Measurements from ENCODE around the gene SAPCD1. TPM values are rescaled to one million over a fixed set of nuclear protein-coding genes. Genes with fewer than 3 reads are reported as not detected.

SAPCD1 gene
- total RNA-seq, 2 donors from 2014 or later: not detected

DNA sequence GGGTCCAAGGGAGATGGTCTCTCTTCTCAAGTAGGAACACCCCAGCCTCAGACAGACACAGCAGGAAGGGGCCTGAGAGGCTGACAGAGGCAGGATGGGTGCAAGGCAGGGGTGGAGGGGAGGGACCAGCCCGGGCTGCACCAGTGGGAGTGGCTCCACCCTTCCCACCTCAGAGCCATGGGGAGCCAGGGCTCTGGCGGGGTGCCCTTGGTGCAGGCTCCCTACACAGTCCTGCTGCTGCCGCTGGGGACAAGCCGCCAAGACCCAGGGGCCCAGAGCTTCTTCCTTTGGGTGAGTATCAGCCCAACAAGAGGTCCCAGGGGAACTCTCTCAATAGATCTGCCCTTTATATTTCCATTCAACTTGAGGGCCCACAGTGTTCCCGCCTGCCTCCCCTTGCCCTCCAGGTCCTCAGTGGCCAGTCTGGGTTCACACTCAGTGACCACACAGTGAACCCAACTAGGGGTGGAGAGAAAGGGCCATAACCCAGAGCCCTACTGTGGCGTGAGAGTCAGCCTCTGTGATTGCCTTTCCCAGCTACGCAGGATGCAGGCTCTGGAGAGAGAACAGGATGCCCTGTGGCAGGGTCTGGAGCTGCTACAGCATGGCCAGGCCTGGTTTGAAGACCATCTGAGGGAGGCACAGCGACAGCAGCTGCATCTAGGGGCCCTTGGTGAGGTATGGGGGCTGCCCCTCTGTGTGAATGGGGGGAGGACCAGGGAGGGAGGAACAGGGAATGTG, 592 bp downstream of the SAPCD1 start:
- H3K27me3 ChIP-seq: no peaks in the 10 kb centered on the region
- H3K9me3 ChIP-seq: no peaks in the 10 kb centered on the region
- H3K4me1 ChIP-seq: peaks cover 0 to 4% of the 10 kb centered on the region in 2 donors
- H3K4me3 ChIP-seq: no peak overlapping the region
- TF ChIP-seq, protein P1, sequence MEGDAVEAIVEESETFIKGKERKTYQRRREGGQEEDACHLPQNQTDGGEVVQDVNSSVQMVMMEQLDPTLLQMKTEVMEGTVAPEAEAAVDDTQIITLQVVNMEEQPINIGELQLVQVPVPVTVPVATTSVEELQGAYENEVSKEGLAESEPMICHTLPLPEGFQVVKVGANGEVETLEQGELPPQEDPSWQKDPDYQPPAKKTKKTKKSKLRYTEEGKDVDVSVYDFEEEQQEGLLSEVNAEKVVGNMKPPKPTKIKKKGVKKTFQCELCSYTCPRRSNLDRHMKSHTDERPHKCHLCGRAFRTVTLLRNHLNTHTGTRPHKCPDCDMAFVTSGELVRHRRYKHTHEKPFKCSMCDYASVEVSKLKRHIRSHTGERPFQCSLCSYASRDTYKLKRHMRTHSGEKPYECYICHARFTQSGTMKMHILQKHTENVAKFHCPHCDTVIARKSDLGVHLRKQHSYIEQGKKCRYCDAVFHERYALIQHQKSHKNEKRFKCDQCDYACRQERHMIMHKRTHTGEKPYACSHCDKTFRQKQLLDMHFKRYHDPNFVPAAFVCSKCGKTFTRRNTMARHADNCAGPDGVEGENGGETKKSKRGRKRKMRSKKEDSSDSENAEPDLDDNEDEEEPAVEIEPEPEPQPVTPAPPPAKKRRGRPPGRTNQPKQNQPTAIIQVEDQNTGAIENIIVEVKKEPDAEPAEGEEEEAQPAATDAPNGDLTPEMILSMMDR (IDR thresholded peaks at IDR 0.05): no peak
- no peak for DNase-seq (ENCODE audit: low spot score)
- no peaks in the 10 kb centered on the region for H3K36me3 ChIP-seq
- H3K27ac ChIP-seq: no peak overlapping the region

DNA sequence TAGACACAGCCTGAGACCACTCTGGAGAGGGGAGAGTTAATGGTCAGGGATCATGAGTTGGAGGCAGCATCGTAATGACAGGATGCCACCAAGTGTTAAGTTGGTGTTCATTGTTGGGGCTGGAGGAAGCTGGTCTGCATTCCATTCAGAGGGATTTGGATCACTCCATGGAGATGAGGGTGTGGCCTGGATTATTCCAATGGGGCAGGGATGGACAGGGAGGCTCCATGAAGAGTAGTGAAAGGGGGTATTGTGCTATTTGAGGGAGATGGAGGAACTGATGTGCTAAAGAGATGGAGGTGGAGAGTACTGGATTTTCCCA, 1.1 kb downstream of the SAPCD1 start:
- Histone ChIP-seq H3K27me3 (no peaks in the 10 kb centered on the region), H3K4me1 (peaks cover 0 to 4% of the 10 kb centered on the region in 2 donors), H3K27ac (no peak overlapping the region), H3K4me3 (no peak overlapping the region), H3K36me3 (no peaks in the 10 kb centered on the region), H3K9me3 (no peaks in the 10 kb centered on the region)
- TF ChIP-seq, protein P1 (IDR thresholded peaks at IDR 0.05): no peak
- DNase-seq (ENCODE audit: low spot score): no peak

DNA sequence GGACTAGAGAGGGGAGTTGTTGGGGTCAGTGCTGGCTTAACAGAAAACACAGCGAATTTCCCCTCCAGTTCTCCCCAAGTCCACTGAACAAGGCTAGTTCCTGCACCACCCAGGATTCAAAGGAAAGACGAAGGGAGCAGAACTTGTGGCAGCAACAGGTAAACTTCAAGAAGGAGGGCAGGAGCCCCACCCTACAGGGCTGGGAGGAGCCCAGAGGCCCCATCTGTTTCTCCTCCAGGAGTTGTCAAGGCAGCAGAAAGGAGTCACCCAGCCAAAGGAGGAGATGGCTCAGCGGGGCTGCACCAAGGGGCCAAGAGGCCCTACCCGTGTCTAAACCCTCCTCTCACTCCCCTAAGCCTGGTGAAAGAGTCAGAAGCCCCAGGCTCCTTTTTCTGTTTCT, 1.7 kb downstream of the SAPCD1 start:
- TF ChIP-seq, protein P1 (IDR thresholded peaks at IDR 0.05): no peak
- no peak for DNase-seq (ENCODE audit: low spot score)
- no peaks in the 10 kb centered on the region for H3K9me3 ChIP-seq
- peaks cover 0 to 4% of the 10 kb centered on the region in 2 donors for H3K4me1 ChIP-seq
- no peak overlapping the region for H3K27ac ChIP-seq
- H3K36me3 ChIP-seq: no peaks in the 10 kb centered on the region
- H3K27me3 ChIP-seq: no peaks in the 10 kb centered on the region
- H3K4me3 ChIP-seq: no peak overlapping the region

DNA sequence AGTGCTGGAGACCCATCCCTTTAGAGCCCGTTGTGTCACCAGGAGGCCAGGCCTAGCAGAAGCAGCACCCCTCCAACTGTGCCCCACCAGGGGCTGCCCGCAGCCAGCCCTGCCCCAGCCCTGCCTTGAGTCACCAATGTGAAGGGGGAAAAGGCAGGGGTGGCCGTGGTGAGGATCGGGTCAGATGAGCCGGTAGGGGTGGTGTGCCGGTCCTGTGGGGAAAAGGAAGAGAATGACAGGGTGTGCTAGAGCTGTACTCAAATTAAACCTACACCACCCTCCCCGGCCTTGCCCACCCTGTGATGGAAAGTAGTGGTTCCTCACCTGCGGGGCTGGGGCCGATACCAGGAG, 3.1 kb downstream of the SAPCD1 start:
- Histone ChIP-seq H3K27me3 (no peaks in the 10 kb centered on the region), H3K4me3 (no peak overlapping the region), H3K9me3 (no peaks in the 10 kb centered on the region), H3K36me3 (no peaks in the 10 kb centered on the region), H3K4me1 (peaks cover 0 to 4% of the 10 kb centered on the region in 2 donors), H3K27ac (no peak overlapping the region)
- no peak for DNase-seq (ENCODE audit: low spot score)
- TF ChIP-seq, protein P1 (IDR thresholded peaks at IDR 0.05): no peak

DNA sequence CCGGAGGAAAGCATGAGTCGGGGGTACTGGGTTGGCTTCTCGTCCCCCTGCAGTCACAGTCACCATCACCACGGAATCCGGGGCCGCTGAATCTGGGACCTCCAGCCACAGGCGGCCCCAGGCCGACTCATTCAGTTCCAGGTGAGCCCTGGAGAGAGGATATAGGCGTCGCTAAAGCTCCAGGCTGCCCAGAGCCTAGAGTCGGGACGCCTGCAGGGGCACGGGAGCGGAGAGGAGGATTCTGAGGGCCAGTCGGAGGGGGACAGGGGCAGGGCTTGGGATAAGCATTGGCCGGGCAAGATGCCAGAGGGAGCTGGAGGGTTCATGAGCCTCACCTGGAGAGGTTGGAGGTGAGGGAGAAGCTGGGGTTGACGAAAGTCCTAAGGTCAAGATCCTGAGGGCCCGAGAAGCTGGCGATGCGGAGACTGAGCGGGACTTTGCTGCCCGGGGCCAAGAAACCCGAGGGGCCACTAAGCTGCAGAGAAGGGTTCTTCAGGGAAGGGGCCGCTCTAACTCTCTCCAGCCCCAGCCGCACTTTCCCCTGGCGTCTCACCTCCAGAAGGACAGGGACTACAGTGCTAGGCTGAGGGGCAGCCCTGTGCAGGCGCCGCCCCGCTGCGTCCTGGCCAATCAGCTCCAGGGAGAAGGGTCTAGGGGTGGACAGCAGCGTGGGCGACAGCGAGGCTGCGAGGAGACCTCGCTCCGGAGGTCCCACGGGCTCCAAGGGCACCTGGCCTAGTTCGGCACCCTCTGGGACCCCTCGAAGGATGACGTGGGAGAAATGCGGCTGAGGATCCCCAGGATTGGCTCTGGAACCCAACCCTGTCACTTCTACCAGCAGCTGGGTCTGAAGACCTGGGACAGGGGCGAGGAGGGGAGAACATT, 3.7 kb downstream of the SAPCD1 start:
- Histone ChIP-seq H3K4me1 (peaks cover 0 to 4% of the 10 kb centered on the region in 2 donors), H3K4me3 (peak overlapping the region in 1 of 2 donors; percentile 34), H3K9me3 (no peaks in the 10 kb centered on the region), H3K36me3 (no peaks in the 10 kb centered on the region), H3K27me3 (no peaks in the 10 kb centered on the region), H3K27ac (no peak overlapping the region)
- no peak for DNase-seq (ENCODE audit: low spot score)
- TF ChIP-seq, protein P1 (IDR thresholded peaks at IDR 0.05): no peak
